Eye (tissue), 1 donor: ENCODE results near the gene EHMT1.
"Not testable (repeated sequence)": the region's sequence is repeated elsewhere in the genome, so short reads cannot be mapped to it uniquely, and the experiment has no call there.

Experiments used
- DNase-seq: peaks from one replicate; pipeline ENCODE4 v3.0.0-alpha.2; 2015

EHMT1 gene

DNA sequence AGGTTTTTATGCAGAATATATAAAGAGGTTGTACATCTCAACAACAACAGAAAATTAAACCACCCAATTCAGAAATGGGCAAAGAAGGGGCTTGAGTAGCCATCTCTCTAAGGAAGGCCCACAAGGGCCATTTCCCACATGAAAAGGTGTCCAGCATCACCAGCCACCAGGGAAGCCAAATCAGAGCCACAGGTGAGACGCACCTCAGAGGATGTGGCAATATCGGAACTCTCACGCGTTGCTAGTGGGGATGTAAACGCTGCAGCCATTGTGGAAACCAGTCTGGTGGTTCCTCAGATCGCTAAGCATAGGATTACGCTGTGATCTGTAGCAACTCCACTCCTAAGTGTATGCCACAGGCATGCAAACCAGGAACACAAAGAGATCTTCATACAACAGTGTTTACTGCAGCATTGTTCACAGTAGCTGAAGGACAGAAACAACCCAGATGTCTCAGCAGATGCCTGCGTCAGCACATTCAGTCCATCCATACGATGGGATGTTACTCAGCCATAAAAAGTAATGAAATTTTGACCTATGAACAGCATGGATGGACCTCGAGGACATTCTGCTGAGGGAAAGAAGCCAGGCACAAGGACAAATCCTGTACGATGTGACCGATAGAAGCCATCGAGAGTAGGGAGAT, 174.5 kb downstream of the EHMT1 start:
- no peak for DNase-seq

DNA sequence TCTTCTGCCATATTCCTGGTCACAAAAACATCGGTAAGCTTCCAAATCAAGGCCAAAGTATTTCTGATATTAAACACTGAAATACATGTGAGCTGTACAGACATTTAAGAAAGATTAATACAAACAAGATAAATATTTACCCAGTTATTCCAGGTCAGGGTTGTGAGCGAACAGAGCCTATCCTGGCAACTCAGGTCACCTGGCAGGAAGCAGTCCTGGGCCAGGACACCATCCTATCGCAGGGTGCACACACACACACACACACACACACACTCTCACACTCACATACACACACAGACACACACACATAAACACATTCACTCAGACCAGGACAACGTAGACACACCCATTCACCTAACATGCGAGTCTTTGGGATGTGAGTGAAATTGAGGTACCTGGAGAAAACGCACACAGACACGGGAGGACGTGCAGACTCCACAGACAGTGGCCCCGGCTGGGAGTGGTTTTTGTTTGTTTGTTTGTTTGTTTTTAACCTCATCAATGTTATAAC, 176.4 kb downstream of the EHMT1 start:
- DNase-seq = no peak

DNA sequence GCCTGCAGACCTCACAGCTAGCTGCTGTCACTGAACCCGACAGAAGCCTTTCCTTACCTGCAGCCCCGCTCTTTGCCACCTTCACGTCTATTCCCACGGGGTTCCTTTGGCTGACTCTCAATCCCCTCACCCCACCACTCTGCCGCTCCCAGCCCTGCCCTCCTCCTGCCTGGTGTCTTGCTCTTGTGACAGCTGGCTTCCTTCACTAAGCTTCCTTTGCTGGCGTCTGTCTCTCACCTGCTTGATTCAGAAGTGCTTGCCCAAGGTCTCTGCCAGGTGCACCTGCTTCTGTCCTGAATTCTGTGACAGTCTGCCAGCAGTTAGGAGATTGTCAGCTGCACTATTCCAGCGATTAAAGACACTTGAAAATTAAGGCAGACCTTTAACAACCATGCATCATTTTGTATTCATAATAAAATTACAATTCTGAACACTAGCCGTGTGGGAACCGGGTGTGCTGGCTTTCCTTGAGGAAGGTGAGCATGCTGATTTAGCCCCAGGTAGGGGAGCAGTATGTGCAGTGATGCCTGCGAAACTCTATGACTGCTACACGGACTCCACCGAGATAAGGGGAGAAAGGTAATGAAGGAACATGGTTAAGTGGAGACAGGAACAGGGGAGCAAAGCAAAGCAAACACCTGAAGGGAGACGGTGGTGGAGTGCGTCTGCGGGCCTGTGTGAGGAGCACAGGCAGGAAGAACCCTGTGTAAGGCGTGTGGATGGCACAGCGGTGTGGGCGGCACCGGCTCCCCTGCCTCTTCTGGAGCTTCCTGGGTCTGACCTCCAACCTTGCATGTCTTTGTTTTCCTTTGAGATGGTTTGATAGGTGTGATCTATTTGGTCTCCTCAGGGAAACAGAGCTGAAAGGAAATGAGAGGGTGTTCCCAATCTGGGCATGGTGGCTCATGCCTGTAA, 178.7 kb downstream of the EHMT1 start:
- DNase-seq = no peak

DNA sequence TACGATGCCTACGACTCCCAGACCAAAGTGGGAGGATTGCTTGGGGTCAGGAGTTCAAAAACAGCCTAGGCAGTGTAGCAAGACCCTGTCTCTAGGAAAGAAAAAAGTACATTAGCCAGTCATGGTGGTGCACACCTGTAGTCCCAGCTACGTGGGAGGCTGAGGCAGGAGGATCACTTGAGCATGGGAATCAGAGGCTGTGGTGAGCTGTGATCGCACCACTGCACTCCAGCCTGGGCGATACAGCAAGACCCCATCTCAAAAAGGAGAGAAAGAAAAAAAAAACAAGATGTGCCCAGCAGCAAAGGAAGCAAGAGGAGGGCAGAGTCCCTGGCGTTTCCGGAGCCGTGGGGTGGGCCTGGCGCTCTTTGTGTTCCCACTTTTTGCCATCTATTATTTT, 179.3 kb downstream of the EHMT1 start:
- no peak for DNase-seq

DNA sequence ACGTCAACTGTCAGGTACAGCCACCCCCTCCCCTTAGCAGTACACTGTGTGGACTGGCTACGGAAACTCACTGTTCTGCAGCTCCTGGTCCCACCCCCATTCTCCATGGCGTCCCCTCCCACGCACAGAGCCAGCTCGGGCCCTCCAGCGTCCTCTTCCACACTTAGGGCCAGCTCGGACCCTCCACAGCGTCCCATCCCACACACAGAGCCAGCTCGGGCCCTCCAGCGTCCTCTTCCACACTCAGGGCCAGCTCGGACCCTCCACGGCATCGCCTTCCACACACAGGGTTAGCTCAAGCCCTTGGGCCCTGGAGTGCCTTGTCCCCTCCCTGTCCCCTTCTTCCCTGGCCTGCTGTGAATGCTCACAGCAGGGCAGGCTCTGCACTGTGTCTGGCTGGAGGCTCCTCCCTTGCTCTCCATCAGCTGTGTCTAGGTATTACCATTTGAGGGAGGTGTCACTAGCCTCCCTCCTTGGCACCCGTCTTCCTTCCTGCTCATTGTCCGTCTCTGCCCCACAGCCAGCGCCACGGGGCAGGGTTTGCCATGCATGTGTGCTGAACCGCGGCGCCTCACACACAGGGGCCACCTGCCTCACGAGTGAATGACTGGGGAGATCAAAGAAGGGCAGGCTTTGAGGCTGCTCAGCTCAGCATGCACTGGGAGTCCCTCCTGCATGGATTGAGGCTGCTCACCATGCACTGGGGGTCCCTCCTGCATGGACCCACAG, 180.3 kb downstream of the EHMT1 start:
- DNase-seq = no peak

DNA sequence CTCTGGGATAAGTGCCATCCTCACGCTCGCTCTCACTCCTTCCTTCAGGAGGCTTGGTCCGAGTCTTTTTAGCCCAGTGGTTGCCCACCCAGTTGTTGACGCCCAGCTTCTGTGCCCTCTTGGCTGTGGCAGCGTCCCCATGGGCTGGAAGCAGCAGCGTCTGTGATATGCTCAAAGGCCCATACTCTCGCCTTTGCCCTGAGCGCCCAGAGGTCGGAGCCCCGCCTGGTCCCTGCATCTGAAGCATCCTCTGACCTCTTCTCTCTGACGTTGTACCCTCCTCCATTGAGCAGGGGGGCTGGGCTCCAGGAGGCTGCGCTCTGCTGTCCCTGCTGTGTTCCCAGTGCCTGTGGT, 180.8 kb downstream of the EHMT1 start:
- no peak for DNase-seq

DNA sequence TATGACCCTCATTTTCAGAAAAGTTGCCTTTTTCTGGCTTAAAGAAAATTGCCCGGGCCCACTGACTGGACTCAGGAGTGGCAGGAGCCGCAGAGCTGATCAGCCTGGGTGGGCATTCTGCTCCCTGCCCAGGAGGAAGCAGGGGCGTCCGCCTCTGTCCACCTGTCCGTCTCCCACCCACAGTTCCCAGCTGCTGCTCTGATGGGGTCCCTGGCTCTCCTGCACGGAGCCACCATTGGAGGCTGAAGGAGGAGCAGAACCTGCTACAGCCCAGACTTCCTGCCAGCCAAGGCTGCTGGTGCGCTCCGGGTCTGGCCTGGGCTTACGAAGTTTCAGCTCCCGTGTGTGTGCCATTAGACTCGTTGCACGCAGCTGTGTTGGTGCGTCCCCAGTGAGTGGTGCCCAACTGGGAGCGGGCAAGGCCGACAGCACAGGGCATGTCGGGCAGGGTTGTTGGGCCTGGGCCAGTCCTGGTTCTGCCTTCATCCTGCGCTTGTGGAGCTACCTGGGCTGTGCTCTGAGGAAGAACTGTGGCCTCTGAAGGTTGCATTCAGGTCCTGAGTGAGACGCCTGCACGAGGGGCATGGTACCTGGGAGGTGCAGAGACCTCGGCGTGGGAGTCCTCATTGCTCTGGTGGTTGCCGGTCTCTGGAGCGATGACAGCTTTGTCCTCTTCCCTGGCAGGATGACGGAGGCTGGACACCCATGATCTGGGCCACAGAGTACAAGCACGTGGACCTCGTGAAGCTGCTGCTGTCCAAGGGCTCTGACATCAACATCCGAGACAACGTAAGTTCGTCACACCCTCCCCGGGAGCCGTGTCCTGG, 181.6 kb downstream of the EHMT1 start:
- DNase-seq = no peak

DNA sequence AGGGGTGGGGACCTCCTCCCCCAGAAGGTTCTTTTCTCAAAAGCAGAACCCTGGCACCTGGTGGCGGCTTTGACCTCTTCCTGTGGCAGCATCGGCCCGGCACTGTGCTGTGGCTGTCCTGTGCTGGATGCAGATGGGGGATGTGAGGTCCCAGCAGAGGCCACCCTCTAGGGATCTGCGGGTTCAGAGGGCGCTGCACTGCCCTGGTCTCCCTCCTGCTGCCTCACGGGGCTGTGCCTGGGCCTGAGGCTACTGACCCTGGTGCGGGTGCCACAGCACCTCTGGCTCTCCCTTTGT, 182.2 kb downstream of the EHMT1 start:
- no peak for DNase-seq

DNA sequence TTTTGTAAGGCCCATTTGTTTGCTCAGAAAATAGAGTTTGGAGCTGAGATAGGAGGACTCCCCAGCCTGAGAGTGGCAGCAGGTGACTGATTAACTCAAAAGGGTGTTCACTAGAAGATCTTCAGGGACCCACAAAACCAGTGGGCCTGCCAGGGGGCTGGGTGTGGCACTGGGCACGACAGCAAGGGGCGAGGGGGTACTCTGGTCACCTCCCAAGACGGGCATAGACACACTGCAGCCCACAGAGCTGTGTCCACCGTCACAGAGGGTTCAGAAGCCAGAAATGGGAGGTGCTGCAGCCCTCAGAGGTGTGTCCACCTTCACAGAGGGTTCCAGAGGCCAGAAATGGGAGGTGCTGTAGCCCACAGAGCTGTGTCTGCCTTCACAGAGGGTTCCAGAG, 183.2 kb downstream of the EHMT1 start:
- no peak for DNase-seq

DNA sequence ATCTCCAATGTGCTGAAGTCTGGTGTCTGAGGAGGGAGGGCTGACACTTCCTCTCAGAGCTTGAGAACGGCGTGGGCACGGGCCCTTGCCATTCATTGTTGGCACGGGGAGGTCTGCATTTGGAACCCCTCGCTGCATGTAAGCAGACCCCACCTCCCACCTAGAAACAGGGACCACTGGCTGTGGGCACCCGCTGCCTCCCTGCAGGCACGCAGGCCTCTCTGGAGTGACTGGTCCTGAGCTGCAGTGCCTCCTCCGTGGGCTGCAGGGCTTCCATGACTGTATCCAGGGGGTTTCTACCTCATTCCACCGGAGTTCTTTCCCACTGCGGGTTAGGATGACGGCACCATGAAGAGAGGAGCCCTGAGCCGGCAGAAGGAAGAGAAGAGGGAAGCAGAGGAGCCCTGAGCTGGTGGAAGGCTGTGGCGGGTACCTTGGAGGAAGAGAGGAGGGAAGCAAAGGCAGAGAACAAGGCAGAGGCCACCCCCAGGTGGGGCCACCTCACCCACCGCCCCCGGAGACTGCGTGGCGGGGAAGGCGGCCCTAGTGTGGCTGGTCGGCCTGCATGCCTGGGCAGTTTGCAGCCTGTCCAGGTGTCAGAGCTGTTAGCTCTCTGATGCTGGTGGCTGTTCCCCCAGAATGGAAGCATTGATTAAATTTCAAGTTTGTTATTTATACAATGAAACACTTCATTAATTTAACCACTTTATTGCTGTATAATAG, 183.9 kb downstream of the EHMT1 start:
- no peak for DNase-seq

DNA sequence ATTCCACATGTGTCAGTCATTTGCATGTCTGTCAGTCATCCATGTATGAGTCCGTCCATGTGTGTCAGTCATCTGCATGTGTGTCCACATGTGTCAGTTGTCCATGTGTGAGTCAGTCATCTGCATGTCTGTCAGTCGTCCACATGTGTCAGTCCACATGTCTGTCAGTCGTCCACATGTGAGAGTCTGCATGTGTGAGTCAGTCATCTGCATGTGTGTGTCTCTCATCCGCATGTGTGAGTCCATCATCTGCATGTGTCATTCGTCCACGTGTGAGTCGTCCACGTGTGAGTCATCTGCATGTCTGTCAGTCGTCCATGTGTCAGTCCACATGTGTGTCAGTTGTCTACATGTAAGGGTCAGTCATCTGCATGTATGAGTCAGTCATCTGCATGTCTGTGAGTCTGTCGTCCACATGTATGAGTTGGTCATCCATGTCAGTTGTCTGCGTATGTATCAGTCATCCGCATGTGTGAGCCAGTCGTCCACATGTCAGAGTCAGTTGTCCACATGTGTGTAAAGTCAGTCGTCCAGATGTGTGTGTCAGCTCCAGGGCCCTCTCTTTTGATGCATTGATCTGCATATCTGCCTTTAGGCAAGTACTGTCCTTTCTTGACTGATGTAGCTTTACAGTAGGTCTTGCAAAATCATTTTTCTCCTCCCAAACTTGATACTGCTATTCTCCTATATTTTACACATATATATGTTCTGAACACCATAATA, 186.3 kb downstream of the EHMT1 start:
- no peak for DNase-seq

DNA sequence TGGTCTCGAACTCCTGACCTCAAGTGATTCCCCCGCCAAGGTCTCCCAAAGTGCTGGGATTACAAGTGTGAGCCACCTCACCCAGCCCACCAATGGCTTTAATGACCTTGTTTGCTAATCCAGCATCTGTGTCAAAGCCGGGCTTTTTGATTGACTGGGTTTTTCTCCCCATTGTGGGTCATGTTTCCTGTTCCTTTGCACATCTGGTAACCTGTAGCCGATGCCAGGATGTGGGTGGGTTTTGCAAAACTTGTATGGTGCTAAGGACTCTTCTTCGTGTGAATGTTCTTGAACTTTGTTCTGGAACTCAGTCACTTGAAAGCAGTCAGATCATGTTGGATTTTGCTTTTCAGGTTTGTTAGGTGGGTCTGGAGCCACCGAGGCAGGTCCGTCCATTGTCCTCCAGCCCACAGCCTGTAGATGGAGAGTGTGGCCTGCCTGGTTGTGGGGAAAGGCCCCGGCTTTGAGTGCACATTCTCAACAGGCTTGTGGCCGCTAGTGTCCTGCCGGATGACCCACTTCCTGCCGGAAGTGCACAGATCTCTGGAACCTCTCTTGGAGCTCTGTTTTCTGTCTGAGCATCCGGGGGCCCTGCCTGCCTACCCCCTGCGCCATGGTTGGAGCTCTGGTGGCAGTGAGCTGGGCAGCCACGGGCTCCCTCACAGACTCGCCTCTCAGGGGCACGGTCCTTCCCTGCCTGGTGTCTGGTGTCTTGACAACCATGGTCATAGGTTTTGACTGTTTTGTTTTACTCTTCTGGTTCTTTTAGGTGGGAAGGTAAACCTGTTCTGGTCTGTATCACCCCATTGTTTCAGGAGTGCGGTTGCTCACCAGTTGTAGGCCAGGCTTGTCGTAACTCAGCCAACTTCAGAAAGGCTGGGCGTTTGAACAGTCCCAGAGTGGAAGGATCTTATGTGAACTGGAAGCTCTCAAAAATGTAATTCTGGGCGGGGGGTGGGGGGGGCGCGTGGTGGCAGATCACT, 189.2 kb downstream of the EHMT1 start:
- no peak for DNase-seq

DNA sequence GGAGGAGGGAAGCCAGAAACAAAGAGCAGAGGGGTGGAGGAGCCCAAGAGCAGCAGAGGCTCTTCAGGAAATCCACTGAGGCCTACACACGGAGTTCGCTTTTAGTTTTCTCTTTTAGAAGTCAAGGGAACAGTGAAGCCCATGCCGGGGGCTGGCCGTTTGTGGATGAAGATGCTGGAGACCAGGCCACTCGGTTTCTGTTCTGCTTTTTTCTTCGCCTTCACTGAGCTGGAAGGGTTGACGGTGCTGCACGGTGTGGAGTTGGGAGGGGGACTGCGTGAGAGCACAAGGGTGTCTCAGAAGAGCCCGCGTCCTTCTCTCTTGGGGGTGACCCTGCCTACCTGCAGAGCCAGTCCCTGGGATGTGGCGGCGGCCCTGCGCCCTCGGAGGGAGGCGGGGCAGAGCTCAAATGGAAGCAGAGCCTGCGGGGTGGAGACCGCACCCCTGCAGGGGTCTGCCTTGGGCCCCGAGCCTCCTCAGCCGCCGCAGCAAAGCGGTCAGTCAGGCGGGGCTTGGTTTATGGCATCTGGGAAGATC, 190.3 kb downstream of the EHMT1 start:
- DNase-seq = no peak

DNA sequence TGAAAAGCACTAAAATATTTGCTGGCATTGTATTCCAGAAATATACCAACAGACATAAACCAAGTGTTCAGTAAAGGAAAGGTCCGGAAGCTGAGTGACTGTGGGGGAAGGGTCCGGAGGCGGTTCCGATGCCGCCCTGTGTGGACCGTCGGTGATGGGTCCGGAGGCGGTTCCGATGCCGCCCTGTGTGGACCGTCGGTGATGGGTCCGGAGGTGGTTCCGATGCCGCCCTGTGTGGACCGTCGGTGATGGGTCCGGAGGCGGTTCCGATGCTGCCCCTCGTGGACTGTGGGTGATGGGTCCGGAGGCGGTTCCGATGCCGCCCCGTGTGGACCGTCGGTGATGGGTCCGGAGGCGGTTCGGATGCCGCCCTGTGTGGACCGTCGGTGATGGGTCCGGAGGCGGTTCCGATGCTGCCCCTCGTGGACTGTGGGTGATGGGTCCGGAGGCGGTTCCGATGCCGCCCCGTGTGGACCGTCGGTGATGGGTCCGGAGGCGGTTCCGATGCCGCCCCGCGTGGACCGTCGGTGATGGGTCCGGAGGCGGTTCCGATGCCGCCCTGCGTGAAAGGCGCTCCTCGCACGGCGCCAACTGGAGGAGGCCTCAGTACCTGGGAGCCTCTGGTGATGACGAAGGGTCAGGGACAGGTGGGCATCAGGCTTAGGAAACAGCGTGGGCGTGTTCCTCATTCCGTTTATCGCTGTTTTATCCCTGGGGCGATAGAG, 191.1 kb downstream of the EHMT1 start:
- not testable (repeated sequence) for DNase-seq

DNA sequence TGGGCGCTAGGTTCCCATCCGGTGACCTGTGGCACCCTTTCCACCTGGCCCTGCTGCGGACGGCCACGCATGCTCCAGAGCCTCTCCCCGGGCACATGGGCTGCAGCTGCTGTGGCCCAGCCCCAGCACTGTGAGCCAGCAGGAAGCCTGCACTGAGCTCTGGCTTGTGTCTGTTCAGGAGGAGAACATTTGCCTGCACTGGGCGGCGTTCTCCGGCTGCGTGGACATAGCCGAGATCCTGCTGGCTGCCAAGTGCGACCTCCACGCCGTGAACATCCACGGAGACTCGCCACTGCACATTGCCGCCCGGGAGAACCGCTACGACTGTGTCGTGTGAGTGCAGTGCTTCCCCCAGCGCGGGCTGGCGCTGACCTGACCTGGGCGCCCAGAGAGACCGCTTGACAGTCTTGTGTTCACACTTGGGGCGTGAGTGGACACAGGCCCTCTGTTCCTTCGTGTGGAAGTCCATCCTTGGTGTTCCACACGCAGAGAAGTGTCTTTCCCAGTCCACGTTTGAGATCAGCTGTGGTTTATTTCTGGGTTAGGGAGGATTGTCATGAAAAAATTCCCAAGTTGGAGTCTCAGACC, 192.6 kb downstream of the EHMT1 start:
- DNase-seq = no peak

DNA sequence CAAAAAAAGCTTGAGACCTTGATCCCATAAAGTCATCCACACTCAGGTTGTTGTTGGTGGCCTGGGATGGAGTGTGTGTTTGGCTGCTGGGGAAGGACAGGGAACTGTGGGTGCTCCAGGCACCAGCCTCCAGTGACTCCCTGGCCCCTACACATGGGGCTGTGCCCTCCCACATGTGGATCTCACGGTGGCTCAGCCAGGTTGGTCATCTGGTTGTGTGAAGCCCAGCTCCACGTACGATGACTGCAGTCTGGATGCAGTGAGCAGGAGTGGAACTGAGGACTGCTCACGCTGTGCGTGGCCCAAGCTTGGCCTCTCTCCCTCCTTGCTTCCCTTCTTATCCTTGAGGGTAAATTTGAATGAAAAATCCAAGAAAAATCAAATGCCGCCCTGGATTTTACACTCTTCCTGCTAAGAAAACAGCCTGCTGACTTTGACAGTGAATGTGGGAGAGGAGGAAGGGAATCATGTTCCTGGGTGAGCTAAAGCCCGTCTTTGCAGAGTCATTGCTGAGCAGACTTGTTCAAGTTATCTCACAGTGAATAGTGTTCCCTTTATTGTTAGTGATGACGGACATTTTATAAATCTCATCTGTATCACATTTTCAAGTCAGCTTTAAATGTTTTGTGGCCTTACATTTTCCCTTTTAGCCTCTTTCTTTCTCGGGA, 193.7 kb downstream of the EHMT1 start:
- no peak for DNase-seq

DNA sequence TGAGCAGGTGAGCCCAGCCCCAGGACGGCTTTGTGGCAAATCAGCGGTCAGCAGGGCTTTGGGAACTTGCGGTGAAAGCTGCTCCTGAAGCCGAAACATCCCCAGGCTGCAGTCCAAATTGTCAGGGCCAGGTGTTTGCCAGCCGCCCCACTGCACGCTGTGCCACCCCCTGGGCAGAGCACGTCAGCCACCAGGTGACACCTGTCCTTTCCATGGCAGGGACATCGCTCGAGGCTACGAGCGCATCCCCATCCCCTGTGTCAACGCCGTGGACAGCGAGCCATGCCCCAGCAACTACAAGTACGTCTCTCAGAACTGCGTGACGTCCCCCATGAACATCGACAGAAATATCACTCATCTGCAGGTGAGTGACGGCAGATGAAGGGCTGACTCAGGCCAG, 194.4 kb downstream of the EHMT1 start:
- DNase-seq = no peak
